GM21529 (cell line): Measurements from ENCODE around the gene B3GALNT2.
"Not testable (repeated sequence)": the region's sequence is repeated elsewhere in the genome, so short reads cannot be mapped to it uniquely, and the experiment has no call there.

Experiments used
- ATAC-seq: cut with Tn5 transposase; IDR thresholded peaks from one replicate; pipeline ENCODE4 v1.9.1; 2021; ENCODE audit not compliant: unreplicated experiment

Gene B3GALNT2

GRCh38 chr1:235504122-235504493 is at the start of gene B3GALNT2:
Gene B3GALNT2, minus strand, starts transcription at chr1:235504452. Its CDS starts 200 bp downstream, at chr1:235504252.
- peak; percentile 40 for ATAC-seq

GRCh38 chr1:235553112-235553551 is 48.9 kb upstream of the B3GALNT2 start:
- no peak for ATAC-seq

GRCh38 chr1:235552146-235552716 is 48.0 kb upstream of the B3GALNT2 start:
- no peak for ATAC-seq

- ATAC-seq = no peak
Observed at GRCh38 chr1:235549351-235550139, 45.3 kb upstream of the B3GALNT2 start.

- not testable (repeated sequence) for ATAC-seq
Observed at GRCh38 chr1:235546369-235547155, 42.3 kb upstream of the B3GALNT2 start.

- ATAC-seq = no peak
Observed at GRCh38 chr1:235545292-235545930, 41.2 kb upstream of the B3GALNT2 start.

GRCh38 chr1:235542845-235543244 is 38.6 kb upstream of the B3GALNT2 start:
- ATAC-seq = not testable (repeated sequence)

- ATAC-seq = no peak
Observed at GRCh38 chr1:235533476-235534168, 29.4 kb upstream of the B3GALNT2 start.

GRCh38 chr1:235532360-235532759 is 28.1 kb upstream of the B3GALNT2 start:
- ATAC-seq = no peak

- no peak for ATAC-seq
Observed at GRCh38 chr1:235527196-235527814, 23.1 kb upstream of the B3GALNT2 start.

- ATAC-seq = no peak
Observed at GRCh38 chr1:235525314-235525713, 21.1 kb upstream of the B3GALNT2 start.

GRCh38 chr1:235516862-235517446 is 12.7 kb upstream of the B3GALNT2 start:
- peak; percentile 57 for ATAC-seq

- no peak for ATAC-seq
Observed at GRCh38 chr1:235515844-235516512, 11.7 kb upstream of the B3GALNT2 start.

- no peak for ATAC-seq
Observed at GRCh38 chr1:235513495-235514366, 9.5 kb upstream of the B3GALNT2 start.

GRCh38 chr1:235511470-235512240 is 7.4 kb upstream of the B3GALNT2 start:
- no peak for ATAC-seq

- ATAC-seq = no peak
Observed at GRCh38 chr1:235510823-235511222, 6.6 kb upstream of the B3GALNT2 start.

GRCh38 chr1:235507623-235508022 is 3.4 kb upstream of the B3GALNT2 start:
- ATAC-seq = no peak
